Measurements from ENCODE around the gene LYSMD1.

LYSMD1 gene

DNA sequence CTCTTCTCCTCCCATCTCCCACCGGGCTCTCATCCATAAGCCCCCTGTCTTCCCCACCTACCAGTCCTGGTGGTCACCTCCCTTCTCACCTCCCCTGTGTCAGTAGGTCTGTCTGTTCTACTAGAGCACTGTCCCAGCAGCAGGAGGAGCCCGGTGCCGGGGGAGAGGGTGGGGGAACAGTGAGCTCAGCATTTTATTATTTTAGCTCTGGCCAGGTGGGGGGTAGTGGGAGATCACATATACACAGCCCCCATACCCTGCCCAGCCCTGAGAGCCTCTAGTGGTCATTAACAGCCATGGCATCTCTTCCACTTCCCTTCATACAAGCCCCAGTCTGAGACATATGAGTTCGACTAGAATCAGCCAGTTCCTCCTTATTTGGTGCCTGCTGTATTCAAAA lies 10.2 kb upstream of the LYSMD1 start, which contains the start of gene TMOD4:
TMOD4 (minus strand) TSS at position 119 of the 400 bp plus-strand sequence. CDS start 1,106 bp downstream, outside the sequence.
- DNase-seq = no peak

DNA sequence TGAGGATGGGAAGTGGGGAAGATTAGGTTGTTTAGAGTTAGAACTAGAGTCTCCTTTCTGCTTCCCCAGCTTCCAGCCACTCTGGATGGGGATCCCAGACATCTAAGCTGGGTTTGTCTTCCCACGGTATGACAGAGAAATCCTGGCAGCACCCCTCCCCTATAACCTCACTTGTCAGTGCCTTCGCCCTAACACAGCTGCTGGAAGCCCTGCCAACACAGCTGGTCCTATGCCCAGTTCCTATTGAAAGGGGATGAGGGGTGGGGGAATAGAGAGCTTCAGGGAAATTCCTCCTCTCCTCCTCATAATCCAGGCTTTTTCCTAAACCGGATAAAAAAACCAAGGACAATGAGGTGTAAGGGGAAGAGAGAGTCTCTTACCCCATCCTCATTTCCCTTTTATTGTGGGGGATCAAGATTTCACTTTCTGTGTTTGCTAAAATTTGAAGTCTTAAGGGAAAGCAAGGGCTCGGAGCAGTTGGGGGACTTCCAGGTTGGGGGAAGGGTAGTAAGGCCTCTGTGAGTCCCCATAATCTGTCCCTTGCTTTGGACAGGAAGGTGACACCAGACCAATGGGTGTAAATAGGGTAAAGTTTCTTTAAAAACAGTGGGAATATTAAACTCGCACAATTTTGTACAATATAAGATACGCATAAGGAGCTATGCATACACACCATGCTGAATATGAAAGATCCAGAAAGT lies 9.5 kb upstream of the LYSMD1 start:
- peak in 51 of 58 donors; percentile 9 to 85 (median 62) for DNase-seq

DNA sequence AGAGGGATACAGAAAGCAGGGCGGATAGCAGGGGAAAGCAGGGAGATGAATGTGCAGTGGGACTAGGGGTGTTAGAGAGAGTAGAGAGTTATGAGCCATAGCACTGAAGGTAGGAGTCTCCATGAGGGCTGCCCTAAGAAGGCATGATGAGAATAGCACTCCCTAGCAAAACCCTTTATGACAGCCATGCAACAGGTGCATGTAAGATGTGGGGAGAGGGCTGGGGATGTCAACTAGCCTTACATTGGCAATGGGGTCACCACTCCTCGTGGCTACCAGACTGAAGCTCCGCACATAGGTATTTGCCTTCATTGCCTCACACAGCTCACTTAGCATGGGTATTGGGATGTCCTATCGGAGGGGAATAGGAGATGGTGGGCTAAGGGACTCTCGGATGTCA lies 5.5 kb upstream of the LYSMD1 start:
- DNase-seq = no peak

DNA sequence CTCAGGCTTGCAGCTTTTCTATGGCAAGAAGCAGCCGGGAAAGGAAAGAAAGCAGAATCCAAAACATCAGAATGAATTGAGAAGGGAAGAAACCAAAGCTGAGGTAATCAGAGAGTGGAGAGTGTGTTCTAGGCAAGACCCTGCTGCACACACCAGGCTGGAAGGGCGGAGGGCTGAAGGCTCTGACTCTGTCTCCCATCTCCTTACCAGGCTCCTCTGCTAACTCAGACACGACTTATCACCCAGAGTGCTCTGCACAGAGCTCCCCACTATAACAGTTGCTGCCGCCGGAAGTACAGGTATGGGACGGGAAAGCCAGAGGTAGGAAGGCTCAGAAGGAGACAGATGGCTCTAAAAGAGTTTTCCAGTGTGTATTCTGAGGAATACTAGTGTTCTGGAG lies 1.4 kb upstream of the LYSMD1 start:
- no peak for DNase-seq

DNA sequence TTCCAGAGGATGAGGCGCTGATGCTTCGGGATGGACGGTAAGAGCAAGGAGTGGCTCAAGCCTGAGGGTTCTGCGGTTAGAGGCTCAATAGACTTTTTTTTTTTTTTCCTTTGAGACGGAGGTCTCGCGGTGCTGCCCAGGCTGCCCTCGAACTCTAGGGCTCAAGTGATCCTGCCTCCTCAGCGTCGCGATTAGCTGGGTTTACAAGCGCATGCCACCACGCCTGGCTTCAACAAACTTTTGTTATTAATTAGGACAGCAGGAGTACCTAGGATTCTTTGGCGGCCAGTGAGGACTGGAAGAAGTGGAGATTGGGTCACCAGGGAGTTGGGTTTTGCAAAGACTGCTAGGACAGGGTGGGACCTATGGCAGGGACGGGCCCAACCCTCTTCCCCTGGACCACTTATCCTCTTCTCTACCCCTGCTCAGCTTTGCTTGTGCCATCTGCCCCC lies 829 bp upstream of the LYSMD1 start:
- peak in 1 of 58 donors; percentile 15 for DNase-seq

DNA sequence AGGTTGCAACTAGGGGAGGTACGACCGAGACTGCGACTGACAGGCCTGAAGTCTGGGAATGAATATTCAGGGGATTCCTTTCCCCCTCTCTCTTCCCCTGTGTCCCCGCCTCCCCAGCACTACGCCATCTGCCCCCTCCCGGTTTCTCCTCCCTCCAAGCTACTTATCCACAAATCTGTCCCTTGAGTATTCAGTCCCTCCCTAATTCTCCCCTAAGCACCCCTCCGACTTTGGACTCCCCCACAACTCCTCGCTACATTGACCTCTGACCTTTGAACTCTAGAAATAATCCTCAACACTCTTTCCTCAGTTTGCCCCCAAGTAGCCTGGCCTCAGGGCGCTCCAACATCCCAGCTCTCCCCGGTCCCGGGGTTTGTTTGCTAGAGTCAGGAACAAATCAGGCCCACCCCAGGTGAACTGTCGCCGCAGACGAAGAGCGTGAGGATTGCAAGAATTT lies 393 bp downstream of the LYSMD1 start:
- DNase-seq = peak in 43 of 58 donors; percentile 30 to 81 (median 61)

DNA sequence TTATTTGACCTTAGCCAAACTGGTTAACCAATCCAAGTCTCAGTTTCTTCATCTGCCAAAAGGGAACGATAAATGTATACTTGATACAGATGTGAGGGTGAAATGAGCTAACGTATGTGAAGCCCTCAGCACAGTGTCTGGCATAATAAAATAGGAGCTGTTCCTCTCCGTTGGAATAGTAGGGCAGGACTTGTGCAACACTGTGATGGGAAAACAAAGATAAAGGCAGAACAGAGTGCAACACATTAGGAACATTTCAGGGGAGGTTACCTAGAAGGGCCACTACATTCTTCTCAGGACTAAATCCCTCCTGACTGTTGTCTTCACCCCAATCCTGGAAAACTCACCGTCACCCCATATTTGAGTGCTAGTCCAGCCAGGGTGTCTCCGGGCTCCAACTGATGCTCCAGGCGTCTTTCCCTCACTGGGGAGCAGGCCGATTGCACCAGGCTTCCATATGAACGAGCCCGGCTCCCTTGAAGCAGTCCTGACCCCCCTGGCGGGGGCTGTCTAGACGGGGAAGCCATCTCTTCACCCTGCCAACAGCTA lies 896 bp downstream of the LYSMD1 start:
- peak in 7 of 58 donors; percentile 40 to 75 (median 43) for DNase-seq

DNA sequence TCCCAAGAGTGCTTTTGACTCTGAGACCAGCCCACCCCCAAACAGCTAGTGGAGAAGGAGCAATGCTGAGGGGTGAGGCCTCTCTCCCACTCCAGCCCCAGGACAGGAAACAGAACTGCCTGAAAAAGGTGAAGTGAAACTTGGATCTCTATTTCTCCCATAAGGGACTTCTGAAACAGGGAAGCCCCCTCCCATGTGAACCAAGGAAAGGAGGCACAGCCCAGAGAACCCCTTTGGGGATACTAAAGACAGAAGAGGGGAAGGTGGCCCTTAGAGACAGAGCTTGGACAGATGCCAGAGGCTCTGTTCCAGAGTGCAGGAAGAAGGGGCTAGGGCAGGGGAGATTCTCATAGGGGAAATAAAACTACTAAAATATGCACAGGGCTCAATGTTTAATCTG lies 6.3 kb downstream of the LYSMD1 start:
- DNase-seq = no peak

DNA sequence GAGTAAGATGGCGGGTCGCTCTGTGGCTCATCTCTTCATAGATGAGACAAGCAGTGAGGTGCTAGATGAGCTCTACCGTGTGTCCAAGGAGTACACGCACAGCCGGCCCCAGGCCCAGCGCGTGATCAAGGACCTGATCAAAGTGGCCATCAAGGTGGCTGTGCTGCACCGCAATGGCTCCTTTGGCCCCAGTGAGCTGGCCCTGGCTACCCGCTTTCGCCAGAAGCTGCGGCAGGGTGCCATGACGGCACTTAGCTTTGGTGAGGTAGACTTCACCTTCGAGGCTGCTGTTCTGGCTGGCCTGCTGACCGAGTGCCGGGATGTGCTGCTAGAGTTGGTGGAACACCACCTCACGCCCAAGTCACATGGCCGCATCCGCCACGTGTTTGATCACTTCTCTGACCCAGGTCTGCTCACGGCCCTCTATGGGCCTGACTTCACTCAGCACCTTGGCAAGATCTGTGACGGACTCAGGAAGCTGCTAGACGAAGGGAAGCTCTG lies 6.9 kb downstream of the LYSMD1 start:
- DNase-seq = peak in 1 of 58 donors; percentile 9

DNA sequence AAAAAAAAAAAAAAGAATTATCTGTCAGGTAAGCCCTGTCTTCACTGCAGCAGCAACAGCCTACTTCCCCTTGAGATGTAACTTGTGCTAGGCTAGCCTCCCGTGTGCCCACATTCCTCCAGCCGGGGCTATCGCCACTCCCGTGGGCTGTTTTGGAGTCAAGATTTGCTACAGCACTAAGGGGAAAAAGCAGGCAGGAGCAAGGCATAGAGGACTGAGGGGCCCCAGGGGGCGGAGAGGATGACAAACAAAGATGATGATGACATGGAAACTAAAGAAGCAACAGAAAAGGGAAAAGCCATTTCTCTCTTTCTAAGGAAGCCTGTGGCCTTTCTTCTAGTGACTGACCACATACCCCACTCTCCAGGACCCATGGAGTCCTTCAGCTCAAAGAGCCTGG lies 7.4 kb downstream of the LYSMD1 start:
- DNase-seq = no peak

DNA sequence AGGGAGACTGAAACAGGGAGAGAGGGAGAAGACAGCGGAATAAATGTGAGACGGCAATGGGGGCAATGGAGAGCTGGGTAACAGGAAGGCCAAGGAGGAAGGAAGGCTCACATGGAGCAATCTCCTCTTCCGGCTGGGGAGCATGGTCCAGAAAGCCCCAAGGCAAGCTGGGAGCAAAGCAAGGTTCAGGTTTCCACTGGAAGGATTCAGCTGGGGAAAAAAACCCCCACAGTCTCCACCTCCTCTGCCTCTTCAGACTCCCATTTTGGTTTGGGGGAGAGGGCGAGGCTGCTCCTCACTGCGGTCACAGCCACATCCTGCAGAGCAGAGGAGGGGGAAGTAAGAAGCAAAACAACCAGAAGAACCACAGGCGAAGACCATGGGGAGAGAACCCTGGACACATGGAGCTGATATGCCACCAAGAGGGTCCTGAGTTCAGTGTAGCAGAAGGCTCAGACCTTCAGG lies 8.6 kb downstream of the LYSMD1 start:
- peak in 5 of 58 donors; percentile 4 to 15 (median 9) for DNase-seq

DNA sequence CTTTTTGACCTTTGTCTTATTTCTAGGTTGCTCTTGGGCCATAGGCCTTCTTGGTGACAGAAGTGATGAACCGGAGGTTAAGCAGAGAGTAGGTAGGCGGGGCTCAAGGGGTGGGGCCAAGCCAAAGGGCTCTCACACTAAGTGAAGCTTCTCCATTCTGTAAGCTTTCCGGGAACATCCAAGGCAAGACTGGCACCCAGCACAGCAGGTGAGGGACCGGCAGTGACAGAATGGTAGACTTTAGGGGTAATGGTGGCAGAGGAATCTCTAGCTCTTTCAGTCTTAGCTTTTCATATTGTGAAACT lies 9.2 kb downstream of the LYSMD1 start, which contains the start of gene TNFAIP8L2:
TNFAIP8L2 (plus strand) TSS at position 135 of the 305 bp plus-strand sequence. CDS start 2,049 bp downstream, outside the sequence.
- DNase-seq = peak in 5 of 58 donors; percentile 11 to 18 (median 16)

DNA sequence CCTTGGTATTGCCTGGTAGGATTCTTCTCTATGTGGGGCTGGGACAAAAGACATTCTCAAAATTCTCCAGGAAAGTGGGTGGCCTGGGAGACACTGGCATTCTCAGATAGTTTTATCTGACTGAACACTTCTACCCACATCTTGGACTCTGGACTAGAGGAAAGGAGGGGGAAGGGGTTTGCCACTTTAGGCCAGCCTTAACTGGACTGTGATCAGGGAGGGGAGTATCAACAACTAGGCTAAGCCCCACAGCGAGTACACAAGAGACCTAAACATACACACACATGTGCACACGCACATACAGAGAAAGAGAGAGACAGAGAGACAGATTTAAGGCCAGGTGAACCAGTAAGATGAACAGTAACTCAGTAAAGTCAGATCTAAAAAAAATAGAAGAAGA lies 18.0 kb downstream of the LYSMD1 start:
- no peak for DNase-seq

DNA sequence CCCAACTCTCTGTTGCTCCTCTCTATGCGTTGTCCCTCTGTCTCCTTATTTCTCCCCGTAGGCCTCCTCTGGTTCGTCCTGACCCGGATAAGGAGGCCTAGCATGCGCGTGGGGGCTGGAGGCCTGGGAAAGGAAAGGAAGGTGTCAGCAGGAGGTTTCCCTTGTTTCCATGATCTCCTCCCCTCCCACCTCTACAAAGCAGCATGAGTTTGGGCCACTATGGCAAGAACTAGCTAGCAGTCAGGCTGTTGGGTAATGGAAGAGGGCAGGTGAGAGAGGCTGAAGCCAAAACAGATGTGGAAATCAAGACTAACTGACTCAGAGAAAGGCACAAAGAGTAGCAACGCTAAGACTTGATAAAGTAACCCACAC lies 18.6 kb downstream of the LYSMD1 start:
- DNase-seq = peak in 2 of 58 donors; percentile 42 to 70

DNA sequence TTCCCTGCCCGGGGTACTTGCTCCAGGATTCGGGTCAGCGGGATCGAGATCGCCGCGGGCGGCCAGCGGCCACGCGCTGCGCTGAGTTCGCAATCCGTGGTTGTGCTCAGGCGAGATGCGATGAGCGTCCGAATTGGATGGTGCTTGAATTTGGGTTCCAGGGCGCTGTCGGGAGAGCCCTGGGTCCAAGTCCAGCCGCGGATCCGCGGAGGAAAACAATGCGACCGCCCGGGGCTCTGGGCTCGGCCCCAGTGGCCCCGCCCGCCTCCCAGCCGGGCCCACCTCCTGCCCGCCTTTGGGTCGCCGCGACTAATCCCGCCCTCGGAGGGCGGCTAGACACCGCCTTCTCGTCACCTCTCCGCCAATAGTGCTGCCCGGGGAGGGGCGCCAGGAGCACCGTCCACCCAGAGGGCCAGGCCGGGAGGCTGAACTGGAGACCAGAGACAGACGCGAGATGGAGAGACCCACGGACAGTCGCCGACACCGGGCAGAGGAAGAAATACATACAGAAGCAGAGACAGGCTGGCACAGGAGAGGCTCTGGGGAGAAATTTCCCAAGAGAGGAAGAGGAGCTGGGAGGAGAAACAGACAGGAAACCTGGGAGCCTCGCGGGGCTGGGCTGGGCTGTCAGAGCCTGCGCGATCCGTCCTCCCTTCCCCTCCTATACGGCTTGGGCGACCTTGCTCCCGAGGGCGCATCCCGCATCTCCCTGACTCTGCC lies 19.1 kb downstream of the LYSMD1 start, which contains the start of gene SEMA6C:
SEMA6C (minus strand) TSS at position 220 of the 720 bp plus-strand sequence. CDS start 4,010 bp downstream, outside the sequence.
- peak; percentile 54 to 98 (median 94) for DNase-seq

DNA sequence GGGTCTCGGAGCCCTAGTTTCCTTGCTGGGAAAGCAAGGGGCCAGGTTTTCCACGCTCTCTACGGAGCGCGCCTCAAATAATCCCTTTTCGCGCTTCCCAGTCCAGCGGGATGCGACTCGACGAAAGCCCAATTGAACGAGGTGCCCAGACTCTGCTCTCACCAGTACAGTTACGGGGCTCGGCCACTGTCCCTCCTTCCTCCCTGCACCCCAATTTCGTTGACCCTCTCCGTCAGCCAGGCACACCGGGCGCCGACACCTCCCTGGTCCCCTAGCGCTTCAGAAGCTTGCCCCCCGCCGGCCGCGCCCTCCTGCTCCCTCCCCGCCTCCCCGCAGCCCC lies 19.7 kb downstream of the LYSMD1 start:
- DNase-seq = peak in 2 of 58 donors; percentile 32 to 52

DNA sequence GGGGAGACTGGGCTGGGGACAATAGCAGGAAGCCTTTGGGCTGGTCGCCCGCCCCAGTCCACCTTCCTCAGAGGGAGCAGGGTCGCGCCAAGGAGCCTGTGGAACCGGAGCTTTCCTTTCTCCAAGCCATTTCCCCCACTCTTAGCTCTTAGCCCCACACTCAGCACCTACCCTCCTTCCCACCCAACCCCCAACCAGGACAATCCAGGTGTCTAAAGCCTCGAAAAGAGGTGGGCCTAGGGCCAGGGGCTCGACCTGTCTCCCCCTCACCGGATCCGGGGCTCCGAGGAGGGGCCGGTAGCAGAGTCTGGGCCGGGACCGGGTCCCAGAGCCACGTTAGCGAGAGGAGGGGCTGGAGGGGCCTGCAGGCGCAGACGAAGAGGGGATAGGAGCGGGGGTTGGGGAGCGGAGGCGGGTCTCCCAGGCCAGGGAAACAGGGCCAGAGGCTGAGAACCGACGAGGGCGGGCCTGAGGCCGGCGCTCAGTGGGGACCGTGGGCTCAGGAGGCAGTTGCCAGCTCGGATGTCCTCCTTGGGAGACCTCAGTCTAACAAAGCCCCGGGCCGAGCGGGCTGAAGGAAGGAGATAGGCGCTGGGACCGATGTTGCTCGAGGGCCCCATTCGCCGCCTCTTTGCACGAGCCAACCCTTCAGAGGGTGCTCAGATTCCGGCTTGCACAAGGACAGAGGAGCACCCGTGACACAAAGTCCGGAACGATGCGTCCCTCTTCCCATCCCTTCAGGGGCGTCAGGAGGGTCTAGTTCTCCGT lies 20.2 kb downstream of the LYSMD1 start:
- peak in 7 of 58 donors; percentile 24 to 30 (median 28) for DNase-seq

DNA sequence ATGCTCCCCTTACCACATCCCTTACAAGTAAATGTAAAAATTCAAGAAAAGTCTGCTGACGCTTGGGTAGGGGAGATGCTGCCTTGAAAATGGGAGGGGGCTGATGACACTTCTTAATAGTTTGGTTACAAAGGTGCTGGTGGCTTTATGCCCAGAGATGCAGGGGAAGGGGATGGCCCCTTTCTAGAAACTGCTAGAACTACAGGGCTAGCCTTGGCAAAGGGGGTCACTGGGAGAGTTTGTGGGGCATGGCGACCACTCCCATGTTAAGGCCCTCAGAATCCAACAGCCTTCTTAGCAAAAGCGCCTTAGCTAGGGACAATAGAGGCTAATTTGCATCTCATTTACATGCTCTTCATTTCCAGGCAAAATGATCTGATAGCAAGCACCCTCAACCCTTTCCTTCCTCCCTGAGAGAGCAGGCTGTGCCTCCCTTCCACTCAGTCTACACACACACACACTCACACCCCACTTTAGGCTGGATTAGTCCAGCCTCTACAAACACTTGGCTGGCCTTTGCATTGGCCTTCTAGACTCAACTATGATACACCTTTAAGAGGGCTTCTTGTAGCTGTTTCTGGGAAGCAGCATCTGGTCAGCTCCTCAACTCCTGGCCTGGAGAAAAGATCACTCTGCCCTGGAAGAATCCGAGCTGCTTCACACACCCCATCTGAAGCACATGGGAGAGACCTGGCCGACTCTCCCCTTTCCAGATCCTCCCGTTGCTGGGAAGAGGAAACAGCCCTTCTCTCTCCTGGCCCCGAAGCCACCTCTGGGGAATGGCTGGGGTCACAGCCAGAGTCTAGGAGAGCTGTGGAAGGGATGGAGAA lies 21.0 kb downstream of the LYSMD1 start:
- DNase-seq = no peak

DNA sequence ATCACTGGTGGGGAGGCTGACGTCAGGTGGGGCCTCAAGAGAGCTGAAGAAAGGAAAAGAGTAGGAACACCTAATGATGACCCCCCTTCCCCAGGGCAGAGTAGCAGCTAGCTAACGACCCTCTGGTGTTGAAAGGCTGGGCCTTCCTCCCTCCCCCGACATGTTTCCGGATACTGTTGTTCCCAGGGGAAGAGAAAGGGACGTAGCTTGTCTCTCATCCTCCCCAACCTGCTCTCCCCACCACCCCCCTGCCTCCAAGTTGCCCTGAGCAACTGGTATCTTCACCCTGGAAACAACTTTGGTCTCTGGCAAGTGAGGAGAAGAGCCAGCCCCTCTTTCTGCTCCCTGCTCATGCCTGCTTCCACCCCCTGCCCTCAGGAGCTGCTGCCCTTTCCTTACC lies 21.7 kb downstream of the LYSMD1 start:
- DNase-seq = no peak

DNA sequence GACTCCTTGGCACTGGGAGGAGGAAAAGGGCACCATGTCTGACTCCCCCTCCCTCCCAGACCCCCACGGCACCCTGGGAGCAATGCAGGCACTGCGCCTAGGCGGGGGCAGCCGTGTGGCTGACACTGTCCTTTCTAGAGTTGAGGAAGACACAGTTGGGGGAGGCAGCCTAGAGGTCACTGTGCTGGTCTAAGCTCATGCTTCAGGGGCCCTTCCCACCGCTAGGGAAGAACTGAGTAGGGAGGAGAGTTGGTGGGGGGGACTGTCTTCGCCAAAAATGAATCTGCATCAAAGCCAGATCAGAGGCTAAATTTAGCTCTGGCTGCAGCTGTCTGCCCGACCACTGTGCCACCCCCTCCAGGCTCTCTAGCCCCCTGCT lies 22.7 kb downstream of the LYSMD1 start:
- DNase-seq = peak in 1 of 58 donors; percentile 44

All from anterior cingulate cortex (tissue), 58 donors.